EH (cell line): ENCODE results near the gene WDTC1.

Experiments used
- DNase-seq: peaks from one replicate; pipeline ENCODE4 v3.0.0-alpha.2; 2015; ENCODE audit warnings: low read depth

WDTC1 gene

DNA sequence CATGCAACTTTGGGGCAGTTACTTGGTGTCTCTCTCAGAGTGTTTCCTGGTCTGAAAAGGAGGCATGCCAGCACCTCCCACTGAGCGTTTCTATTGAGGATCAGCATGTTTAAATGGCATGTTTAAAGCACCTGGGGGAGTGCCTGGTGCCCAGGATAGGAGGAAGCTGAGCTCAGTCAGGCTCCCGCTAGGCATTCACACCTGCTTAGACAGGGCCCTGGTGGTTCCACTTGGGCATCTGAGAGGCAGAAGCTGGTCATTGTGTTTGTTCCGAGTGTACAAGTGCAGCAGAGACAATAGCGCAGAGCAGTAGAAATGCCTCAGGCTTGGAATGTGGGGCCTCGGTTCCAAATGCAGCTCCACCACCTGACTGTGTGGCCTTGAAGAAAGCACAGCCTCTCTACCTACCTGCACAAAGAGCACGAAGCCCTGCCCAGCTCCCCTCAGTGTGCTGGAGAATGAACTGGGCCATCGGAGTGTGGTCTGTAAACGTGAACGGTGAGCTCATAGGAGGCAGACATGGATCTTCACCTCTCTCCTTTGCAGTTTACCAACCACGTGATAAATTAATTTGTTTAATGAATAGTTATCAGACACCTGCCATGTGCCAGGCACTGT lies 67.3 kb downstream of the WDTC1 start:
- no peak for DNase-seq

DNA sequence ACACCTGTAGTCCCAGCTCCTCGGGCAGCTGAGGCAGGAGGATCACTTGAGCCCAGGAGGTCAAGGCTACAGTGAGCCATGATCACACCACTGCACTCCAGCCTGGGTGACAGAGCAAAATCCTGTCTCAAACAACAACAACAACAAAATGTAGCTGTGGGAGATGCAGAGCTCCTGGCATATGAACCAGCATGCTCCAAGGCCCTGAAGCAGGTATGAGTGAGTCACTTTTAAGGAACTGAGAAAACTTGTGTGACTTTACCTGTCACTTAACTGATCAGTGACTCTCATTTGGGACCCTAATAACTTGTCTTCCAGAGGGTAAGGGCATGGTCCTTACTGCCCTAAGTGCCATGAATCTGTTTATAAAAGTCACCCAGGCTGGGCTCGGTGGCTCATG lies 68.2 kb downstream of the WDTC1 start:
- no peak for DNase-seq

DNA sequence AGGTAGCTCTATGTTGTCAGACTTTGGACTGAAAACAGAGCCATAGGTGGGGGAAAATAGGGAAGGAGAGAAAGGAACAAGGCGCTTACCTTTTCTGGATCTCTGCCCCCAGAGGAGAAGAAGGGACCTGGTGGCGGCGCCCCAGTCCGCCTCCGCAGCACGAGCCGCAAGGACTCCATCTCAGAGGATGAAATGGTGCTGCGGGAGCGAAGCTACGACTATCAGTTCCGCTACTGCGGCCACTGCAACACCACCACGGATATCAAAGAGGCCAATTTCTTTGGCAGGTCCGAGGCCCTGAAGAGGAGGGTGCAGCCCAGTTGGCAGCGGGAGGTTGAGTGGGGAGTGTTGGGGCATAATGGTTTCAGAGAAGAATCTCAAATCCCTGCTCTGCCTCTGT lies 69.1 kb downstream of the WDTC1 start:
- DNase-seq, result no peak

DNA sequence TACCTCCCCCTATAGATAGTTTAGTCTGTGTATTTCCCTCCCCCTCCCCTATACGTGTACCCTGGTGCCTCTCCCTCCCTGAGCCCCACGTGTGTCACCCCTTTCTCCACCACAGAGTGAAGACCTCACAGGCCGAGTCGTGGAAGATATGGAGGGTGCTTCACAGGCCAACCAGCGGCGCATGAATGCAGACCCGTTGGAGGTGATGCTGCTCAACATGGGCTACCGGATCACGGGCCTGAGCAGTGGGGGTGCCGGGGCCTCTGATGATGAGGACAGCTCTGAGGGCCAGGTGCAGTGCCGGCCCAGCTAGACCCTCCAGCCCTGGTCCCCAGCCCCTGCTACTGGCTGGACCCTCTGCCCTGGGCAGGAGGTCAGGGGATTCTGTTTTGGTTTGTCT lies 71.6 kb downstream of the WDTC1 start:
- no peak for DNase-seq

DNA sequence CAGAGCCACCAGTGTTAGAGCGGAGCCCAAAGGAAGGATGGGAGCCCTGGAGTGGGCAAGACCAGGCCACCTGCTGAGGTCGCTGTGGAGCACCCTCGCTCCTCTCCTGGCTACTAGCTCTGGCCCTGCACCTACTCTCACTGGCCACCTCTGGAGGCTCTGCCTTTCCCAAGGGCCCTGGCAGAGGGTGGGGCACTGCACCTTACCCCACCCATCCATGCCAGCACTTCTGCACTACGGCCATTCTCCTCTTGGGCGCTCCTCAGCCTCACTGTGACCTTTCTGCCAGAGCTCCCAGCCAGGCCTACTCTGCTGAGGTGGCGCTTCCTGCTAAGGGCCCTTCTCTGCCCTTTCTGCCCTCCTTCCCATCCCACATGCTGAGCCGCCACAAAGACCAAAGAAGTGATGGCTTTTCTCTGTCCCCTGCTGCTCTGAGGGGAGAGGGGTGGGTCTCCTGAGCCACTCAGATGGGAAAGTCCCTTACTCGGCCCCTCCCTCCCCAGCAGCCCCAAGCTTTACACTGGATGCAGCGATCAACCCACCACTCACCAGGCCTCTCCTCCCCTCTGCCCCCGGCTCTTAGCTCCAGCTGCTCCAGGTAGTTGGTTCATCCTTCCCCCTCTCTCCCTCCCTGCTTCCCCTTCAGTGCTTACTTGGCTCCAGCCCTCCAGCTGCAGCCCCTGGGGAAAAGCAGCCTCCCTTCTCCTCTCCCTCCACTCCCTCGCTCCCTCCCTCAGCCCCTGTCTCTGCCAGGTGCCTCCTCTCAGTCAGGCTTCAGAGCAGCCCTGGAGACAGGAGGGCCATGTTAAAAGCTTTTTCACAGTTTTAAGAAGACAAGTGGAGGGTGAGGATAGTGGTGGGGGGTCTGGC lies 72.7 kb downstream of the WDTC1 start:
- DNase-seq, result no peak

DNA sequence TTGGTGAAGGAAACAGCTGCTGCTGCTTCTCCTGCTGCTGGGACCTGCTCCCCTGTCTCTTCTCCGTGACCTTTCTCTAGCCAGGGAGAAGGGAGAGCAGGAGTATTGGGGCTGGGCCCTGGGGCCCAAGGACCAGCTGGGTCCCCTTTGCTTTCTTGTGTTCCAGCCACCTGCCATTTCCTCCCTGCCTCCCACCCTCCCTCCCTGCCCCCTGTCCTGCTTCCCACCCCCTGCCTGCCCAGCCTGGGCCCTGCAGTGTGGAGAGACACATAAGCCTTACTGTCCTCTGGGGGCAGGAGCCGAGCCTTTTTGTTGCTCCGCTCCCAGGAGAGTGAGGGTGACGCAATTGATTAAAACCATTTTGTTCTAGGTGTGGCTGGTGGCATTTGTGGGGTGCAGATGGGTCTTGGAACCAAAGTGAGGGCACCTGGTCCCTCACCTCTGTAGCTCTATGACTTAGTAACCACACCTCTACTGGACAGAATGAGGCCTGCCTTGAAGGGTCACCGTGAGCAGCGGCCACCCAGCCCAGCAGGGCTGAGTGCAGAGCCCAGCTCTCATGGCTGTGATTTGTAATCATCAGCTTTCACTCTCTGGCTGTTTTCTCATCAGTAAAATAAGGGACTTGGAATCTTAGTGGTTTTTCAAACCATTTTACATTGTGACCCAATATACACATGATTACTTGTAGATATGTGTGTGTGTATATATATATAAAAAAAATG lies 73.6 kb downstream of the WDTC1 start:
- DNase-seq, result no peak

DNA sequence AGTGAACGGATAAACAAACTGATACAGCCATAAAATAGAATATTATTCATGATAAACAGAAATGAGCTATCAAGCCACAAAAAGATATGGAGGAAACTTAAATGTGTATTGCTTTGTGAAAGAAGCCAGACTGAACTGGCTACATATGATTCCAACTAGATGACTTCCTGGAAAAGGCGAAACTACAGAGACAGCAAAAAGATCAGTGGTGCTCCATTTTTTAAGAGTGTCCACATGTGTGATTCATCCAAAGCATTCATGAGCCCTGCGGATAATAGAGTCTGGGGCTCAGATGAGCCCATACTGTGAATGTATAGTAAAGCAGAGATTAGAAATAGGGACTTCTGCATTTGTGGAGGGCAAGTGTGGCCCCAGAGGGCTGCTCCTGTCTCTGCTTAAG lies 79.7 kb downstream of the WDTC1 start:
- peak; percentile 17 for DNase-seq

DNA sequence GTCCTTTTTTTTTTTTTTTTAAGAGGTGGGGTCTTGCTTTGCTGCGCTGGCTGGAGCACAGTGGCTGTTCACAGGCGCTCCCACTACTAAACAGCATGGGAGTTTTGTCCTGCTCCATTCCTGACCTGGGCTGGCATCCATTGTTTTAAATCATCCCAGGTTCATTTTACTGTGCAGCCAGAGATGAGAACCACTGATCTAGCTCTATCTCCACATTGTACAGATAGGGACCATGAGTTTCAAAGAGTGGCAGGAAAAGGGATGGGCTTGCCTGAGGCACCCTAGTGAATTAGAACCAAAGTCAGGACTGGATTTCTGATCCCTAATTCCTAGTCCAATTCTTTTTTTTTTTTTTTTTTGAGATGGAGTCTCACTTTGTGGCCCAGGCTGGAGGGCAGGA lies 80.3 kb downstream of the WDTC1 start:
- no peak for DNase-seq

DNA sequence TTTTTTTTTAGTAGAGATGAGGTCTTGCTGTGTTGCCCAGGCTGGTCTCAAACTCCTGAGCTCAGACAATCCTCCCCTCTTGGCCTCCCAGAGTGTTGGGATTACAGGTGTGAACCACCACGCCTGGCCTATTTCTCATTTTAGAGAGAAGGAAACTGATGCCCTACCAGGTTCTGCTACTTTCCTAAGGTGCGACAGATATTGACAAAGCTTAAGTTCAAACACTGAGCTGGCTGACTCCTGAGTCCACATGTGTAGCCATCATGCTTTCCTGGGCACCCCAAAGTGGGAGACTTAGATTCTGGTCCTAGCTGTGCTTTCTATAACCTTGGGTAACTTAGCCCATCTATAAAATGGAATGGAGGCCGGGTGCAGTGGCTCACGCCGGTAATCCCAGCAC lies 82.4 kb downstream of the WDTC1 start:
- no peak for DNase-seq

DNA sequence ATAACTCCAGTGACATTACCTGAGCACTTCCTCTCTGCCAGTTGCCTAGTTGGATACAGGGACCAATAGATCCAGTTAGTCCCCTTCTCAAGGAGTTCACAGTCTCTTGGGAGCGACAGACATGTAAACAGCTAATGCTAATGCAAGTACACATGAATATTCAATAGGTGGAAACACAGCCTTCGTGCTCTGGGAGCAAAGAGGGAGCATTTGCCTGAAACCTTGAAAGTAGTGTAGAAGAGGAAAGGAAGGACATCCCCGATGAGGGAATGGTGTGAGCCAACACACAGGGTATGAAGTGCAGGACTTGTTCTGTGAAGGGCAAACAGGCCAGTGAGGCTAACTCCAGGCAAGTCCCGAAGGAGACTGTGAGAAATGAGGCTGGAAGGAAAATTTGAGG lies 83.7 kb downstream of the WDTC1 start:
- no peak for DNase-seq

DNA sequence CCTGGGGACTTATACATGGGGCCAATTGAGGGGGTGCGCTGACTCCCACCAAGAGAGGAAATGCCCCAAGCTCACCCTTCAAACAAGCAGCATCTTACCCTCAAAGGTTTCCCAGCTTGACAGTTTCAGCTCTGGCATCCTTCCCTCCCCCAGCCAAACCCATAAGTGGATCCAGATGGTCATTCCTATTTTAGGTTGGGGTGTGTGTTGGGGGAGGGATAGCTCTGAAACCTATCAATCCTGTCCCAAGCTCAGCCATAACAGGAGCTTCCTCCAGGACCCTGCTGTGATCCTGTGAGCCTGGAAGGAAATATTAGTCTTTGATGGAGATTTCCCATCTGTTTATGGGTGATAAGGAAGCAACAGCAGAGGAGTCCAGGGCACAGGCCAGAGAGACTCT lies 84.2 kb downstream of the WDTC1 start:
- peak; percentile 77 for DNase-seq

DNA sequence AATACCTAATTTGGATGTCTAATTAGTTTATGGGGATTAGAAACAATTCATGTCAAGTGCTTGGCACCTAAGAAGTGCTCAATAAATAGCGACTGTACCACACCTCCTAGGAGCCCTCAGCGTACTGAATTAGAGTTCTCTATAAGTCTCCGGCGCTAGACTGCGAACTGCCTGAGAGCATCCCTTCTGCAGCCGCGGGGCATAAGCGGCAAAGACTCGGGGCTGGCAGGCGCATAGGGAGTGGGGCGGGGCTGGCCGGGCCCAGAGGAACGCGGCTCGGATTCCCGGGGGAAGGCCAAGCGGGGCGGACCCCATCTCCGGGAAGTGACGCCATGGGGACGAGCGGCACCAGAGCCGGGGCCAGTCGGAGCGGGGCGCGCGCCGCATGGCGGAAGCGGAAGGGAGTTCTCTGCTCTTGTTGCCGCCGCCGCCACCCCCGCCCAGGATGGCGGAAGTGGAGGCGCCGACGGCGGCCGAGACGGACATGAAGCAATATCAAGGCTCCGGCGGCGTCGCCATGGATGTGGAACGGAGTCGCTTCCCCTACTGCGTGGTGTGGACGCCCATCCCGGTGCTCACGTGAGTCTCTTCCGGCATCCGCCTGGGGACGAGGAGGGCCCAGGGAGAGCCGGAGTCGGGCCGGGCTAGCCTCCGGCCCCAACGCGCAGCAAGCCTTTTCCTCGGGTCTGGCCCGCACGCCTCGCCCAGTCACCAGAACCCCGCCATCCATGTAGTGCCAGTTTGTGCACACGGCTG lies 87.6 kb downstream of the WDTC1 start, which contains the start of gene TMEM222:
Gene TMEM222 (plus strand): TSS at position 351 of the 756 bp plus-strand sequence. CDS start 35 bp downstream, at position 386.
- peak; percentile 98 for DNase-seq

DNA sequence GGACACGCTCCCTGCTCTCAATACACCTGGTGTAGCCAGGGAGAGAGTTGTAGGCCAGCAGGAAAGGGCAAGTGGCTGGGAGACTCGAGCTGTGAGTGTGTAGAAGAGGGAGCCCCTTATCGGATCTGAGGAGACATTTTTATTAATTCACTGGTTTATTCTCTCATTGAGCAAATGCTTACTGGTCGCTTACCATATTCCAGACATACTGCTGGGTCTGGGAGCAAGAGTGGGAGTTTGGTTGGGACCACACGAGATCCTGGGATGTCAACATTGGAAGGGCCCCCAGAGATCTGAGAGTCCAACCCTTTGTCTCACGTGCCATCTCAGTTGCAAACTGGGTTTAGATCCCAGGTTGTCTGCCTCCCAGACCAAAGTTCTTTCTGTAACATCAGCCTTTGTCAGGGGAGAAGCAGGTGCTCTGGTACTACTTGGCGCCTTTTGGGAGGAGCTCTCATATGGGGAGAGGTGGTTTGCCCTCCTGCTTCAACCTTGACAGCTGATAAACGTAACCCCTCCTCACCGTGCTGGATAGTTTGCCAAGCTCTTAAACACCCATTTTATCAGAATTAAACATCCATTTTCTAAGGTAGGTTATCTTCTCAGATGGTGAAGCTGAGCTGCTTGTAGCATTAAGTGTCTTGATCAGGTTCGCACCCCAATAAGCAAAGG lies 88.3 kb downstream of the WDTC1 start:
- DNase-seq, result no peak

DNA sequence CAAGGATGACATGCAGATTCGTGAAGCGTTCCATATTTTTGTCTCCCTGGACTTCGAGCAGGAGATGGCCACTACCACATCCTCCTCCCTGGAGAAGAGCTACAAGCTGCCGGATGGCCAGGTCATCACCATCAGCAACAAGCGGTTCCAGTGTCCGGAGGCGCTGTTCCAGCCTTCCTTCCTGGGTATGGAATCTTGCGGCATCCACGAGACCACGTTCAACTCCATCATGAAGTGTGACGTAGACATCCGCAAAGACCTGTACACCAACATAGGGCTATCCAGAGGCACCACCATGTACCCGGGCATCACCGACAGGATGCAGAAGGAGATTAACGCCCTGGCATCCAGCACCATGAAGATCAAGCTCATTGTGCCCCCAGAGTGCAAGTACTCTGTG lies 90.9 kb downstream of the WDTC1 start:
- DNase-seq, result no peak

DNA sequence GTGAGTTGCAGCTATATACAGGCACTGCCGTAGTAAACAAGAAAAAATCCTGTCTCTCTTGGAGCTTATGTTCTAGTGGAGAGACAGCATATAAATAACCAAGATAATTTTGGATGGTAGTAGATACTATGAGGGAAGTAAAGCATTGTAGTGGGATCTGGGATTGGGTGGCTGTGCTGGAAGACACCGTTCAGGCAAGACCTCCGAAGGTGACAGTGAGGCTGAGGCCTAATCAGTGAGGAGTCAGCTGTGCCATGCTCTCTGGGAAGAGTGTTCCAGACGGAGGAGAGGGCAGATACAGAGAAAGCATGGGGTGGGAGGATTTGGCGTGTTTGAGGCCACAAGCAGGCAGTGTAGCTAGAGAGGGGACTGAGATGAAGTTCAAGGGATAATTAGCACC lies 93.5 kb downstream of the WDTC1 start:
- DNase-seq, result no peak

DNA sequence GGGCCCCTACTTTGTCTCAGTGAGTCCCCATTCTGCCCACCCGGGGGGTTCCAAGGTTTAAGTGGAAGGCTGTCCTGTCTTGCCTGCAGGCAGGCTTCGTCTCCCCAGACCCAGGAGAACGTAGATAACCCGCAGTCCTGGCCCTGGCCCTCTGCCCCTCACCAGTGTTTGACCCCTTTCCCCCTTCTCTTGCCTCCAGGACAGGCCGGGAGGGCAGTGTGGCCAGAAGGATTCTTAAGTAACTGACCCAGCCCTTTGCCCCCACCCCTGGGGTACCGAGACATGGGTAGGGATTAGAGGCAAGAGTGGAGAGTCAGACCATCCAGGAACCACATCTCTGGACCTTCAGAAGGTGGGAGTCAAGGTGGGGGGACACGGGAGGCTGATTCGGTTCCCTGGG lies 96.4 kb downstream of the WDTC1 start:
- DNase-seq, result no peak

DNA sequence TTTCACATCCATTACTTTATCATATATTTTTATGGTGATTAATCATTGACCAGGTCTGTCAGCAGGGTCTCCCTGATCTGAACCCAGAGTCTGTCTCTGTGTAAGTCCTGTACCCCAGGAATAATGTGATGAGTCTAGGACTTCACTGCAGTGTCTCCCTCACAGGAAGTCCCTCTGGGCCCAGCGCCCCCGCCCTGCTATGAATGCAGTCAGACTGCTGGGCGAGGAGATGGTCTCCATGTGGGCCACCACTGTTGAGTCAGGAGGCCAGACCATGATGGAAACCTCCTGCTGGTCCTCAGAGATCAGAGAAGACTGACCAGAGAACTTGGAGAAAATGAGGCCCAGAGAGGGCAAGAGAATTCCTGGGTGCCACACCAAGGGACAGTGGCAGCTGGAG lies 97.0 kb downstream of the WDTC1 start:
- DNase-seq, result no peak

DNA sequence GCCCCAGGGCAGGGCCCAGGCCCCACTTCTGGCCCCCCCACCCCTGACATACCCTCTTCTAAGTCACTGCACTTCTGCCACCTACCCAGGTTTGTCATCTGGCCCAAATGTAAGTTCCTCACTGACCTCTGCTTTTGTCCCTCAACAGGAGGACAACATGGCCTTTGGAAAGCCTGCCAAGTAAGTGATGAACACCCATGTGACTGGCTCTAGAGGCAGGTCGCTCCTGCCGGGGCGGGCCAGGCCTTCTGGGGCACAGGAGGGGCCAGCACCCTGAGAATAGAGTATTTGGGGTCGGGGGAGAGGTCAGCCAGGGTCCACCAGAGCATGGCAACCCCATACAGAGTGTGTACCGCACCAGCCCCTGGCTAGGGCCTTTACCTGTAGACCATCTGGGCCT lies 97.5 kb downstream of the WDTC1 start:
- DNase-seq, result no peak

DNA sequence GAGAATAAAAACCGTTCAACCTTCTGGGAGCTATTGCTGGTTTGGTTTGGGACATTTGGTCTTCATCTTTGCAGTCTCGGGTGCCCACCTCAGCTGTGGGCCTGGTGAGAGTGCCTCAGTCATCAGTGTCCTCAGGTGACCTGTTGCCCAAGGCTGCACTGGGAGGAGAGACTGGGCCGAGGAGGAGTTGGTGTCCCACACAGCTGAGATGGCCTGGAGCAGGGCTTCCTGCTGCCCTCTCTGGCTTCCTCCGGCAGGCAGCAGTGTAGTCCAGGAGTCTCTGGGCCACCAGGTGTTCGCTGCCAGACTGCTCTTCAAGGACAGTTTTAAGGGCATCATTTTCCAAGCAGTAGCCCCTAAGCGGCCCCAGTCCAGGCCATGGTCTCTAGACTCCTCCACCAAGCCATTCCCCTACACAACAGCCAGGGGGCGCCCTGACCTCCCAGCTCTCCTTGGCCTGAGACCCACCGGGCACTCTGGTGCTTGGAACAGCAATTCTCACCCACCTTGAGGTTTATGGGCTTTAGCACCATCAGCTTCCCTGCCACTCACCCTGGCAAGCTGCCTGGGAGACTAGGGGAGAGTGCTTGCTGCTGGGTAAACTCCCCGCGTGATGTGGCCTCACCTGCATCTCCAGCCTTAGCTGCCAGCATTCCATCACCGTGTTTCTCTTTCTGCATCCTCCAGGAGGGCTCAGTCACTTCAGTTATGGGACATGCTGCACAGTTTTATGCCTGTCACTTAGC lies 98.3 kb downstream of the WDTC1 start:
- DNase-seq, result peak; percentile 55

DNA sequence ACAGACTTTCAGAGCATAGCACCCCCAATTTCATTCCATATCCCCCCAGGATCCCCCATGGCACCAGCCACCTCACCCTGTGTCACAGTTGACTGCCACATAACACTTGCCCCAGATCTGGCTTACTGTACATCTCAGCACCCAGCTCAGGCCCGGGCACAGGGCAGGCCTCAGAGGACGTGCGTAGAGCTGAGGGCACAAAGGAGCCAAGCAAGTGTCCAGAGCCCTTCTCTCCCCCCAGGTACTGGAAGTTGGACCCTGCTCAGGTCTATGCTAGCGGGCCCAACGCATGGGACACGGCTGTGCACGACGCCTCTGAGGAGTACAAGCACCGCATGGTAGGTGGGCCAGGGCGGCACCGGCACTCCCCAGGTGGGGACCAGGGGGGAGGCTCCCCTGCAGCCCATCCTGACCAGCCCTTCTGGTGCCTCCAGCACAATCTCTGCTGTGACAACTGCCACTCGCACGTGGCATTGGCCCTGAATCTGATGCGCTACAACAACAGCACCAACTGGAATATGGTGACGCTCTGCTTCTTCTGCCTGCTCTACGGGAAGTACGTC lies 99.4 kb downstream of the WDTC1 start:
- DNase-seq, result no peak
